ENCODE data around the gene MYL11.
A peak's percentile ranks its signal among the peaks of the same experiment; 100 is the strongest.
"Not testable (repeated sequence)": the region's sequence is repeated elsewhere in the genome, so short reads cannot be mapped to it uniquely, and the experiment has no call there.

MYL11 gene

GRCh38 chr16:30374538-30374937 is at the start of gene MYL11:
Gene MYL11 (plus strand): TSS chr16:30374802. CDS start chr16:30374858, 56 bp downstream.
- in situ Hi-C loops (cut with HindIII; ENCODE audit: low pct_unique_long_range_greater_than_20kb, low sequenced_read_pairs) = no loop called here

GRCh38 chr16:30334473-30334989 is 40.1 kb upstream of the MYL11 start:
- in situ Hi-C loops (cut with HindIII; ENCODE audit: low pct_unique_long_range_greater_than_20kb, low sequenced_read_pairs) = not testable (repeated sequence)
- DNase-seq (ENCODE audit: low read depth in 1 of 2, low spot score in 1 of 2) = peak in 1 of 2 experiments; percentile 86

More at GRCh38 chr16:30374538-30374937, at the start of gene MYL11:
- TF ChIP-seq JUND (IDR thresholded peaks at IDR 0.05; ENCODE audit: low read depth) = no peak
- no peak for DNase-seq (ENCODE audit: low read depth in 1 of 2, low spot score in 1 of 2)

DNA sequence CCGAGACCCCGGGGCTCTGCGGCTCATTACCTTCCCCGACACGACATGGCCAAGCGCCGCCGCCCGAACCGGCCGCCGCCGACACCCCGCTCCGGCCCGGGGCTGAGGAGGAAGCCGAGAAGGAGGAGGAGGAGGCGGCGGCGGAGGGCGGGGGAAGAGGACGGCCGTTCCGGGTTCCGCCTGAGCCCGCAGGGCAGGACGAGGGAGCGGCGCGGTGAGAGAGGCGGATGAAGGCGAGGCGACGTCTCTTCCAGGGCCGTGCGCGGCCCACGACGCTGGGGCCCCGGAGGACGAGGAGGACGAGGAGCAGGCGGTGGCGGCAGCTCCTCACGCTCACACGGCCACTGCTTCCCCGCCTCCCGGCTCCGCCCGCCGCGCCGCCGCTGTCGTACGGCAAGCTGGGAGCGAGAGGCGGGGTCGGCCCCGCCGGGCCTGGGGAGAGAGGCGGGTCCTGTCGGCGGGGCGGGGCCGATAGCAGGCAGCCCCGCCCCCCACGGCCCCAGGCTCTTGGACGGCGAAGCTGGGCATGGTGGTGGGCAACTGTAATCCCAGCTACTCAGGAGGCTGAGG is 39.5 kb upstream of the MYL11 start:
- DNase-seq (ENCODE audit: low read depth in 1 of 2, low spot score in 1 of 2) = peak; percentile 20 to 85
- in situ Hi-C loops (cut with HindIII; ENCODE audit: low pct_unique_long_range_greater_than_20kb, low sequenced_read_pairs) = not testable (repeated sequence)

GRCh38 chr16:30335598-30336474 is 38.8 kb upstream of the MYL11 start:
- TF ChIP-seq JUND (IDR thresholded peaks at IDR 0.05; ENCODE audit: low read depth) = no peak
- DNase-seq (ENCODE audit: low read depth in 1 of 2, low spot score in 1 of 2) = peak in 1 of 2 experiments; percentile 42
- in situ Hi-C loops (cut with HindIII; ENCODE audit: low pct_unique_long_range_greater_than_20kb, low sequenced_read_pairs) = no loop called here

- DNase-seq (ENCODE audit: low read depth in 1 of 2, low spot score in 1 of 2); in situ Hi-C loops (cut with HindIII; ENCODE audit: low pct_unique_long_range_greater_than_20kb, low sequenced_read_pairs): not testable (repeated sequence)
These were observed 36.6 kb upstream of the MYL11 start for GRCh38 chr16:30337964-30338357.

- DNase-seq (ENCODE audit: low read depth in 1 of 2, low spot score in 1 of 2); in situ Hi-C loops (cut with HindIII; ENCODE audit: low pct_unique_long_range_greater_than_20kb, low sequenced_read_pairs): not testable (repeated sequence)
These were observed 35.9 kb upstream of the MYL11 start for GRCh38 chr16:30338715-30339114.

- no peak for TF ChIP-seq JUND (IDR thresholded peaks at IDR 0.05; ENCODE audit: low read depth)
- no peak for DNase-seq (ENCODE audit: low read depth in 1 of 2, low spot score in 1 of 2)
- in situ Hi-C loops (cut with HindIII; ENCODE audit: low pct_unique_long_range_greater_than_20kb, low sequenced_read_pairs) = no loop called here
These were observed 34.0 kb upstream of the MYL11 start for GRCh38 chr16:30340621-30341020.

GRCh38 chr16:30341971-30342370 is 32.6 kb upstream of the MYL11 start:
- DNase-seq (ENCODE audit: low read depth in 1 of 2, low spot score in 1 of 2); in situ Hi-C loops (cut with HindIII; ENCODE audit: low pct_unique_long_range_greater_than_20kb, low sequenced_read_pairs): not testable (repeated sequence)

DNA sequence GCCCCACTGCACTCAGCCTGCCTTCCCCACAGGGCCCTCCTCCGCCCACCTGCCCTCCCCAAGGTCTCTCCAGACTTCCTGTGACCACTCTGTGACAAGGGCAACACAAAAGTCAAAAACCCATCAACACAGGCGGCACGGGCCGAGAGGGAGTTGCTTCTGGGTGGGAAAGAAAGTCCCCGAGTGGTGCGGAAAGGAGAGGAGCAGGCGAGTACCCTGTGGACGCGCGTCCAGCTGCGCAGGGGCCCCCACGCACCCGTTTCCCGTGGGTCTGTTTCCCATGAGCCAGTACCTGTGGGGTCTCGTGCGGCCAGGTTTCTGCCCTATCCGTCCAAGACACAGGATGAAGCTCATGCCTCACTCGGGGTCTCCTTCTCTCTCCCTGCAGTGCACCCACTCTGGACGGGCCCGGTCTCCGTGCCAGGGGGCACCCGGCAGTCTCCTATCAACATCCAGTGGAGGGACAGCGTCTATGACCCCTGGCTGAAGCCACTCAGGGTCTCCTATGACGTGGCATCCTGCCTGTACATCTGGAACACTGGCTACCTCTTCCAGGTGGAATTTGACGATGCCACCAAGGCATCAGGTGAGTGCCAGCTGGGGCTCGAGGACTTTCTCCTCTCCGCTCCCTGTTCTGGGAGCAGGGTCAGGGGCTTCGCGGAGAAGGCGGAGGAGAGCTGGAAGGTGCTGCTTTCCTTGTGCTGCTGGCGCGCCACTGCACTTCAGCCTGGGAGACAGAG is 31.7 kb upstream of the MYL11 start:
- TF ChIP-seq JUND (IDR thresholded peaks at IDR 0.05; ENCODE audit: low read depth) = no peak
- in situ Hi-C loops (cut with HindIII; ENCODE audit: low pct_unique_long_range_greater_than_20kb, low sequenced_read_pairs) = no loop called here
- DNase-seq (ENCODE audit: low read depth in 1 of 2, low spot score in 1 of 2) = no peak

- in situ Hi-C loops (cut with HindIII; ENCODE audit: low pct_unique_long_range_greater_than_20kb, low sequenced_read_pairs); DNase-seq (ENCODE audit: low read depth in 1 of 2, low spot score in 1 of 2): not testable (repeated sequence)
These were observed 31.1 kb upstream of the MYL11 start for GRCh38 chr16:30343491-30343820.

GRCh38 chr16:30346286-30346685 is 28.3 kb upstream of the MYL11 start:
- in situ Hi-C loops (cut with HindIII; ENCODE audit: low pct_unique_long_range_greater_than_20kb, low sequenced_read_pairs) = no loop called here
- no peak for DNase-seq (ENCODE audit: low read depth in 1 of 2, low spot score in 1 of 2)
- no peak for TF ChIP-seq JUND (IDR thresholded peaks at IDR 0.05; ENCODE audit: low read depth)

DNA sequence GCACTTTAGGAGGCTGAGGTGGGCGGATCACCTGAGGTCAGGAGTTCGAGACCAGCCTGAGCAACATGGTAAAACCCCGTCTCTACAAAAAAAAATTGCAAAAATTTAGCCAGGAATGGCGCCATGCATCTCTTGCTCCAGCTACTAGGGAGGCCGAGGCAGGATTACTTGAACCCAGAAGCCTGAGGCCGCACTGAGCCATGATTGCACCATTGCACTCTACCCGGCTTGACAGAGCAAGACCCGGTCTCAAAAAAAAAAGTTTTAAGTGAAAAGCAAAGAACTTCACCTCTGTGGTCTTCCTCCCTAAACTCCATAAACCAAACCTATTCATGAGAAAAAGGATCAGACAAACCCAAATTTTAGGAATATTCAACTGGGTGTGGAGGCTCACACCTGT is 26.5 kb upstream of the MYL11 start:
- no peak for TF ChIP-seq JUND (IDR thresholded peaks at IDR 0.05; ENCODE audit: low read depth)
- in situ Hi-C loops (cut with HindIII; ENCODE audit: low pct_unique_long_range_greater_than_20kb, low sequenced_read_pairs) = no loop called here
- no peak for DNase-seq (ENCODE audit: low read depth in 1 of 2, low spot score in 1 of 2)

GRCh38 chr16:30348929-30349328 is 25.7 kb upstream of the MYL11 start:
- TF ChIP-seq JUND (IDR thresholded peaks at IDR 0.05; ENCODE audit: low read depth) = no peak
- in situ Hi-C loops (cut with HindIII; ENCODE audit: low pct_unique_long_range_greater_than_20kb, low sequenced_read_pairs) = no loop called here
- no peak for DNase-seq (ENCODE audit: low read depth in 1 of 2, low spot score in 1 of 2)

All from T47D (cell line).